ENCODE measurements around the gene OXLD1. TPM values are rescaled to one million over a fixed set of nuclear protein-coding genes. Genes with fewer than 3 reads are reported as not detected.
"Not testable (repeated sequence)": the region's sequence is repeated elsewhere in the genome, so short reads cannot be mapped to it uniquely, and the experiment has no call there.

The OXLD1 gene
- total RNA-seq, 2 donors from 2014 or later = 49.1 to 58.8 TPM

DNA sequence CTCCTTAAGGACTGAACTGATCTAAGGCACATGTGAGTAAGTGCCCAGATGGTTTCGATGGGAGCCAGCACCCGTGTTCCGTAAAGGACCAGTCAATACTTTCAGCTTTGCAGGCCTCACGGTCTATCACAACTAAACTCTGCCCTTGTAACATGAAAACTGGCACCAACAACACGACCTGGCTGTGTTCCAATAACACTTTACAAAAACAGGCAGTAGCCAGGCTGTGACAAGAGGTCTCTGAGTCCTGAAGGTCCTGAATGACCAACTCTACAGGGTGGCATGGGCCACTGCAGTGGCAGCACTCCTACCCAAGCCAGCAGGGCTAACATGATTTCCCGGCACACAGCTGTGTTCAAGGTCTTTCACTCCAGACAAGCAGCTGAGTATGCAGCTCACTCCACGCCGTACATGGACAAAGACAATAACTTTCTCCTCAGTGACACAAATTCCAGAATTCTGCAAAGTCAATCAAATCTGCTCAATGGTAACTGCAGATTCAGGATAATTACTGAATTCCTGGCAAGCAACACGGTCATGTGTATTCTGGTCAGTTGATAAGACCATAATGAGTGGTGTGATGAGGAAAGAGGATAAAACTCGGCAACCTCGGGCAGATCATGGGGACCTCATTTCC is 44.8 kb downstream of the OXLD1 start:
- no peak for ATAC-seq (replicated peaks in 1 of 2)
- H3K36me3 Mint-ChIP-seq (ENCODE audit: insufficient read depth in 2 of 2) = peaks cover 21 to 43% of the 10 kb centered on the region in 2 donors
- no peak for DNase-seq

DNA sequence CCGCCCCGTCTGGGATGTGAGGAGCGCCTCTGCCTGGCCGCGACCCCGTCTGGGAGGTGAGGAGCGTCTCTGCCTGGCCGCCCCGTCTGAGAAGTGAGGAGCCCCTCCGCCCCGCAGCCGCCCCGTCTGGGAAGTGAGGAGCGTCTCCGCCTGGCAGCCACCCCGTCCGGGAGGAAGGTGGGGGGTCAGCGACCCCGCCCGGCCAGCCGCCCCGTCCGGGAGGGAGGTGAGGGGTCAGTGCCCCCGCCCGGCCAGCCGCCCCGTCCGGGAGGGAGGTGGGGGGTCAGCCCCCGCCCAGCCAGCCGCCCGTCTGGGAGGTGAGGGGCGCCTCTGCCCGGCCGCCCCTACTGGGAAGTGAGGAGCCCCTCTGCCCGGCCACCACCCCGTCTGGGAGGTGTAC is 48.1 kb downstream of the OXLD1 start:
- peaks cover 13 to 32% of the 10 kb centered on the region in 2 donors for H3K36me3 Mint-ChIP-seq (ENCODE audit: insufficient read depth in 2 of 2)
- peaks cover 27% of the 10 kb centered on the region for H3K4me1 Mint-ChIP-seq (ENCODE audit: low read depth)
- H3K9me3 Mint-ChIP-seq; ATAC-seq (replicated peaks in 1 of 2); H3K27ac Mint-ChIP-seq; H3K4me3 Mint-ChIP-seq; DNase-seq; H3K27me3 Mint-ChIP-seq (ENCODE audit: low read depth): not testable (repeated sequence)

More for the DNA sequence above, 44.8 kb downstream of the OXLD1 start:
- H3K27ac Mint-ChIP-seq = no peak overlapping the region
- no peak overlapping the region for H3K4me3 Mint-ChIP-seq
- peaks cover 4% of the 10 kb centered on the region for H3K4me1 Mint-ChIP-seq (ENCODE audit: low read depth)
- H3K27me3 Mint-ChIP-seq (ENCODE audit: low read depth) = no peaks in the 10 kb centered on the region
- H3K9me3 Mint-ChIP-seq = no peaks in the 10 kb centered on the region

DNA sequence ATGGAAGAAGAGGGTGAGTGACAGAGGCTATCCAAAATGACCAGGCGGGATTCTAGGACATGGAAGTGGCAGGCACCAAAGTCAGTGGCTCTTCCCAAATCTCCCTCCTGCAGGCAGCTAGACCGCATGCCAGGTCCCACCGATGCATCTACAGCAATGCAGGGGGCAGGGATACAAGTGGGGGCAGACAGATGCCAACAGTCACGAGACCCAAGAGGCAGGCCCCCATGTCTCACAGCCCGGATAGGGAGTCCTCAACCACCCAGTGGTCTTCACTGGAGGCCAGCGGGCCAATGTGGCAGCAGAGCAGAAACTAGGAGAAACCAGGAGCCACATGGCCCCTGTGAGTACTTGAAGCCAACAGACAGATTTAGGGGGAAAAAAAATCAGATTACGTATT is 49.5 kb downstream of the OXLD1 start:
- peaks cover 13 to 41% of the 10 kb centered on the region in 2 donors for H3K36me3 Mint-ChIP-seq (ENCODE audit: insufficient read depth in 2 of 2)
- H3K9me3 Mint-ChIP-seq = no peaks in the 10 kb centered on the region
- DNase-seq (no peak), ATAC-seq (replicated peaks in 1 of 2) (no peak)
- no peak overlapping the region for H3K4me3 Mint-ChIP-seq
- peaks cover 27% of the 10 kb centered on the region for H3K4me1 Mint-ChIP-seq (ENCODE audit: low read depth)
- H3K27ac Mint-ChIP-seq = no peak overlapping the region
- no peaks in the 10 kb centered on the region for H3K27me3 Mint-ChIP-seq (ENCODE audit: low read depth)

DNA sequence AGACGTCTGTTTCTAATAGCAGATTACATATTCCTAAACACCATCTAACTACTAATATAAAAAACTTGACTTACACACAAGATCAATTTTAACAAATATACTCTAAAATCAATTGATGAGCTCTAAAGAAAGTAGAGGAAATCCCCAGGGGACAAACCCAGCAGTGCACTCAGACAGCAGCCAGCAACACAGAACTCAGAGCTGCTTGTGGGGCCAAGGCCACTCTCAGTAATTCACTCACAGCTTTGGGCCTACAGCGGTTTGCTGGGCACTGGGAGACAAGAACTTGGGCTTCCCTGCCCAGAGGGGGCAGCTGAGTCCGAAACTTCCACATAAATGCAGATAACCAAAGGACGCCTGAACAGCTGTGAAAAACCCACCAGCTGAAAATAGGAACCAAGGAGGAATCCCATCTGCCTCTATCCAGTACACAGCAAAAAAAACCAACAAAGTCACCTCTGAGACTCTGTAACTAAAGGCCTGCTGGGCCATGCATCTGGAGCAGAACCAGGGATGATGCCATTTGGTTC is 50.9 kb downstream of the OXLD1 start:
- DNase-seq (no peak), ATAC-seq (replicated peaks in 1 of 2) (no peak)
- Mint-ChIP-seq H3K9me3 (no peaks in the 10 kb centered on the region), H3K4me3 (no peak overlapping the region), H3K27ac (peak overlapping the region; percentile 88), H3K27me3 (ENCODE audit: low read depth) (no peaks in the 10 kb centered on the region), H3K36me3 (ENCODE audit: insufficient read depth in 2 of 2) (peaks cover 6 to 34% of the 10 kb centered on the region in 2 donors), H3K4me1 (ENCODE audit: low read depth) (peaks cover 27% of the 10 kb centered on the region)

Other genes with a start within 250 kb of the OXLD1 start
- gene ACTG1, start 153.8 kb downstream of the OXLD1 start, total RNA-seq = 1,000 to 10,000 TPM; 3,862 to 3,966 TPM
- 1 to 10 TPM in 1 of 2 donors, under 1 TPM in 1; 0.95 to 1.8 TPM for gene FSCN2, start 138.2 kb downstream of the OXLD1 start, total RNA-seq
- 10 to 100 TPM; 21.3 to 29.1 TPM for gene FAAP100, start 114.3 kb downstream of the OXLD1 start, total RNA-seq
- 100 to 1,000 TPM in 1 of 2 donors, 10 to 100 TPM in 1; 89.7 to 107 TPM for gene NPLOC4, start 29.5 kb downstream of the OXLD1 start, total RNA-seq
- 1 to 10 TPM in 1 of 2 donors, under 1 TPM in 1; 0.63 to 1.1 TPM for gene TSPAN10, start 29.4 kb downstream of the OXLD1 start, total RNA-seq
- 1 to 10 TPM; 4.2 to 4.4 TPM for gene PDE6G, start 10.1 kb downstream of the OXLD1 start, total RNA-seq
- gene CCDC137, start 132 bp upstream of the OXLD1 start, total RNA-seq = 10 to 100 TPM; 26.1 to 46.5 TPM
- gene ARL16, start 17.2 kb upstream of the OXLD1 start, total RNA-seq = 10 to 100 TPM; 33.0 to 45.3 TPM
- 10 to 100 TPM; 95.5 to 96.0 TPM for gene HGS, start 17.4 kb upstream of the OXLD1 start, total RNA-seq
- gene MRPL12, start 36.8 kb upstream of the OXLD1 start, total RNA-seq = 10 to 100 TPM; 49.1 to 64.7 TPM
- 10 to 100 TPM in 1 of 2 donors, 1 to 10 TPM in 1; 9.2 to 11.3 TPM for gene SLC25A10, start 45.7 kb upstream of the OXLD1 start, total RNA-seq
- gene GCGR, start 137.5 kb upstream of the OXLD1 start, total RNA-seq = under 1 TPM in 1 of 2 donors, not detected in 1; 0.17 TPM
- gene MCRIP1, start 166.7 kb upstream of the OXLD1 start, total RNA-seq = 10 to 100 TPM; 61.9 to 77.2 TPM
- not detected for gene PPP1R27, start 168.4 kb upstream of the OXLD1 start, total RNA-seq
- gene P4HB, start 193.9 kb upstream of the OXLD1 start, total RNA-seq = 100 to 1,000 TPM; 430 to 436 TPM
- 100 to 1,000 TPM; 369 to 410 TPM for gene ARHGDIA, start 204.7 kb upstream of the OXLD1 start, total RNA-seq
- 100 to 1,000 TPM in 1 of 2 donors, 10 to 100 TPM in 1; 95.9 to 122 TPM for gene ALYREF, start 225.0 kb upstream of the OXLD1 start, total RNA-seq
- 100 to 1,000 TPM in 1 of 2 donors, 10 to 100 TPM in 1; 78.5 to 106 TPM for gene ANAPC11, start 225.1 kb upstream of the OXLD1 start, total RNA-seq
- gene NPB, start 235.6 kb upstream of the OXLD1 start, total RNA-seq = under 1 TPM in 1 of 2 donors, not detected in 1; 0.19 TPM
- 10 to 100 TPM; 13.9 to 14.2 TPM for gene PCYT2, start 244.8 kb upstream of the OXLD1 start, total RNA-seq

Data from activated T-cell treated with anti-CD3 and anti-CD28 coated beads, Interleukin-2, amount 50 U/mL, for 72 hours (primary cell).